ENCODE data around the gene UGT1A6.

GRCh38 chr2:233817995-233818638 is 125.4 kb downstream of the UGT1A6 start:
- TF ChIP-seq CTCF (IDR thresholded peaks at IDR 0.05; ENCODE audit: low read length) (no peak), EZH2 (IDR thresholded peaks at IDR 0.05; ENCODE audit: borderline replicate concordance, low read length) (no peak)
